ENCODE results near the gene TCF7L2.
"Not testable (repeated sequence)": the region's sequence is repeated elsewhere in the genome, so short reads cannot be mapped to it uniquely, and the experiment has no call there.

Gene TCF7L2

DNA sequence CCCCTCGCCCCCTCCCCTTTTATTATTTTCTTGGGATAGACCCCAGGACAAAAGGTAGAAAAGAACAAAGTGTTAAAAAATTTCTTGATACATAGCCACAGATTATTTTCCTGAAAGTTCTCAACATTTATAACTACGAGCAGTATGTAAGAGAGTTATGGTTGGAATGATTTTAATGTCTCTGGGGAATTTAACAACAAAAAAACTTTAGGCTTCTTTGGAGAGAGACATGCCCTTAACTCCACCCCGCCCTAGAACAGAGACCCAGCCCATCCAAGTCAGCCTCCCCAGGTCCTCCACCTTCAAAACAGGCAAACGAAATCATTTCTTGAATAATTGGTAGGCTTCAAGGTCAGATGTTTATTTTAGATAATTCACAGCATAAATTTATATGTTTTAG lies 97.1 kb downstream of the TCF7L2 start:
- no peak for DNase-seq (ENCODE audit: low spot score)

DNA sequence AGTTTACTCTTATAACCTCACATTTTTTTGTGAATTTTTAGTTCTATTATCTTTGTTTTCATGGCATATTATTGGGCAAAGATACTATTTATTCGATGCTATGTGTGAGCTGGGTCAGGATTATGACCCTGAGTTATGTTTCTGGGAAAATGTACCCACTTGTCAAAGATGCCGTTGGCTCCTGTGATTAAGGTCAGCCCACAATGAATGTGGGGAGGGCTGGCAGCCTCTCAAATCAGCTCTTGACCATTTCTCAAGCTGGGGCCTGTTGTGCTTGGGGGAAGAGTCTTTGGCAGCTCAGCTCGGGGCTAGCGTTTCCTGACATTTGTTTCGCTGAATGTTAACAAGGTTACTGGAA lies 97.5 kb downstream of the TCF7L2 start:
- no peak for DNase-seq (ENCODE audit: low spot score)

DNA sequence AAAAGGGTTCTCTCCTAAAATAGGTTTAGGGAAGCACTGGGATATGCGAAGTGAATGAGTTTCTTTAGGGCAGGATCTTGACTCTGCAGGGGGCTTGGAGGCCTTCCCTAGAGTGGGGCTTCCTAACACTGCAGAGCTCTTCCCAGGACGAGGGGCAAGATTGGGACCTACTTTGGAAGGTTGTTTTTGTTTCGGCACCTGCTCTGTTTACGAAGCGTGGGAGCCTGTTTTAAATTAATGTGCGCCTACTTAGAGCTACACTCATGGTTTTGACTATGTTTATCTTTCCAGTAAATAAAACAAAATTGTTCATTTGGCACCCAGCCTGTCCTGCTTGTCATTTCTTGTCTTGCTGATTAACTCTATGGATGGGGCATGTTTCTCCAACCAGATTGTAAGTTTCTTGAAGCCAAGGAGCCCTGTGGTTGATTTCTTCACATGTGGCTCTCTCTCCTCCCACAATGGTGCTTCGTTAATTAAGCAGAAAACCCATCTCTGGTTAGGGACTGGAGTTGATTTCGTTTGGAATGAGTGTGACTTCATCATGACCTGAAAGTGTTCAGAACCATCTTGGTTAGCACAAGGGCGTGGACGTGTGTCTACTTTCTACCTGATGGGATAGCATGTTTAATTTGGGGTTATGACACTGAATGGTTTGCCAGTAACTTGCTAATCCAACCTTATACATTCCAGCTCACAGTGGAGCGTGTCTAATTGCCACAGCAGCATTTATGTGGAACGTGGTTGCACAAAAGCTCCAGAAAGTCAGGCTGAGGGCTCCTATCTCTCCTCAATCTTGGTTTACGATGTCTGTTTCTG lies 98.1 kb downstream of the TCF7L2 start:
- DNase-seq (ENCODE audit: low spot score): no peak

DNA sequence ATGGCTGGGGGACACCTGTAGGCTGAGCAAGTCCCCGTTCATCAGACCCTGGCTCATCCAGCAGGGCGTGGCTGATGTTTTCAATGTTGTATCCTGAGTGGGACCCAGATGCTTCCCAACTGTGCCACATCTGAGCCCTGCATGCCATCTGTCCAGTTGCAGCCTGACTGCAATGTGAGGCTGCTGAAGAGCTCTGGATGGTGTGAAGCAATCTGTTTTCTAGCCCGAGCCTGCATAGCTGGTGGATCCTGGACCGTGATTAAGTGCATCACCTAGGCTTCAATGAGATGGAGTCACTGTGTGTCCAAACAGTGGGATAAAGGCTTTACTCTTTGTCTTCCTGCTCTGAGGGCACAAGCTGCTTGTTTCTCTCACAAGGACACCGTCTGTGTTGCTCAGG lies 99.8 kb downstream of the TCF7L2 start:
- no peak for DNase-seq (ENCODE audit: low spot score)

DNA sequence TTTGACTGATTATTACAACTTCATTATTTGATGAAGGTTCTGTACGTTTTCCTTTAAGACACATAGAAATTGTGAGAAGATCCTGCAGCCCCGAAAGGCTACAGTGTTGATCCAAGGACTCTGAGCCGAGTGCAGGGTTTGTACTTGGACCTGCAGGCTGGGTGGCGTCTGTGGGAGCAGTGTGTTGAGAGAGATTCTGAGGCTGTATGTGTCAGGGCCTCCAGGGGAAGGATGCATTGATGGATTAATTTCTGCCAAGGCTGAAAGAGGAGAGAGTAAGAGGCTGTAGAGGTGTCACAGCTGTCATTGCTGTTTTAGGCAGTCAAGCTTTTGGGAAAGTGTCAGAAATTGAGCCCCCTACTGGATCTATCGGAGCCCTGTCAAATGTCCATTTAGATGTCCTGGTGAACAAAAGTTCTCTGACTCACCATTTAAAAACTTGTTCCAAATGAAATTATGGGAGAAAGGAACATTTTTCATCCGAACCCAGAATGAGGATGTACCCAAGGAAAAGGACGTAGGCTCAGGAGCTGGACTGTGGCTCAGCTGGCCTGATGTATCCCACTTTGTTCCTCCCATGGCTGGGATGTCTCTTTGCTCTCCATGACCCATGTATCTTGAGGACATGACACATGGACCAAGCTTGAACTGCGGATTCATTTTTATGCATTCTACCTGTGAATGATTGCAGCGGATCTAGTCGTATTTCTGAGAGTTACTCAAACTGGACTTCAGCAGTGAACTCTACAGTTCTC lies 102.2 kb downstream of the TCF7L2 start:
- peak; percentile 17 for DNase-seq (ENCODE audit: low spot score)

DNA sequence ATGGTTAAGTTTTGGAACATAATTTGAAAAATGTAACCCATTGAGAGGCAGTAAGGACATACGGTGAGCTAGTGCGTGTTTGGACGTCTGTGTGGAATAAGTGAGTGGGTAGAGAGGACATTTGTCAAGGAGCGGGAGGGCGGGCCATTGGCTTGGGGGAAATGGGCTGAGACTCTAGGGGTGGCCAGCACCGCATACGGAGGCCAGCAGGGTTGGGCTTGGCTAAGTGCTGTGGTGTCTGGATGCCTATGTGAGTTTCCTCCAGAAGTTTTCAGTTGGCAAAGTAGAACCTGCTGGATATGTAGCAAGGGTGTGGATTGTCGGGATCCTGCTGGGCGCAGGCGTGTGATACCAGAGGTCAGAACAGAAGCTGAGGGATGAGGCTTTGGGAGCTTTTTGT lies 103.0 kb downstream of the TCF7L2 start:
- DNase-seq (ENCODE audit: low spot score): no peak

DNA sequence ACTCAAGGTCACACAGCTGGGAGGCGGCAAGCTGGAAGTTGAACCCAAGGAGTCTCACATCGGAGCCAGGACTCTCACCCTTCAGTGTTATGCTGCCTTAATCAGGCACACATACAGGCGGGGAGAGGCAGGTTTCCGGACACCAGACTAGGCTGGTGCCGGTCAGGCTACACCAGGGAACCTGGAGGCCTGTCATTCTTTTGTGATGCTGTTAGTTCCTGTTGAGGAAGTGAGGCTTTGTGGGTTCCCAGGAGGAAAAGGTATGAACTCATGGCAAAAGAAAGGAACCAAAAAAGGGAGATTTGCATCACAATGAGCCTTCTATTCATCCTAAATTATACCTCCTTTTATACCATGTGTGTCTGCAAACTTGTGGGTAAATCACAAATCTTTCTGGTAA lies 103.8 kb downstream of the TCF7L2 start:
- DNase-seq (ENCODE audit: low spot score): no peak

DNA sequence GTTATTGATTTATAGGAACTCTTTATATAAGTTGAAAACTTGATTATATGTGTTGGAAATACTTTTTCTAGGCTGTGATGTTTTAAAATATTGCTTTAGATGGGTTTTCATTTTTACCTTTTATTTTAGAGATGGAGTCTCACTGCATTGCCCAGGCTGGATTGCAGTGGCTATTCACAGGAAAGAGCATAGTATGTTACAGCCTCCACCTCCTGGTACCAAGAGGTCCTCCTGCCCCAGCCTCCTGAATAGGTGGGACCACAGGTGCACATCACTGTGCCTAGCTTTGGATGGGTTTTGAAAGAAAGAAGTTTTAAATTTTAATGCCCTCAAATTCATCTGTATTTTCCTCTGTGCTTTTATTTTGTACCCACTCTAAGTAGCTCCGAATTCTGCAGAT lies 105.4 kb downstream of the TCF7L2 start:
- no peak for DNase-seq (ENCODE audit: low spot score)

DNA sequence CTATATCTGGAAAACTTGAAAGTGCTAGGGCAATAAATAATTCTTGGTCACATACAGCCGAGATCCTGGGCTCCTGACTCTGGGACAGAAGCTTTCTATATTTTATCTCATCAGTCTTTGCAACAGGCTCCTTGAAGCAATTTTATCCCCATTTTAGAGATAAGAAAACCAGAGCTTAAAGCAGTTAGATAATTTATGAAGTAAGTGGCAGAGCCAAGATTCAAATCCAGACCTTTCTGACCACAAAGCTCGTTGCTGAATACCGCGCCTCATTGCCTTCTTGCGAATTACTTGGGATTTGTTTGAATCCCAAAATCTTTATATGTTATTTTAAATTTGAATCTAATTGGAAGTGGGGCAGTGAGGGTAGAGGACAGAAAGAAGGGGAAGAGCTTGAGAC lies 106.0 kb downstream of the TCF7L2 start:
- DNase-seq (ENCODE audit: low spot score): no peak

DNA sequence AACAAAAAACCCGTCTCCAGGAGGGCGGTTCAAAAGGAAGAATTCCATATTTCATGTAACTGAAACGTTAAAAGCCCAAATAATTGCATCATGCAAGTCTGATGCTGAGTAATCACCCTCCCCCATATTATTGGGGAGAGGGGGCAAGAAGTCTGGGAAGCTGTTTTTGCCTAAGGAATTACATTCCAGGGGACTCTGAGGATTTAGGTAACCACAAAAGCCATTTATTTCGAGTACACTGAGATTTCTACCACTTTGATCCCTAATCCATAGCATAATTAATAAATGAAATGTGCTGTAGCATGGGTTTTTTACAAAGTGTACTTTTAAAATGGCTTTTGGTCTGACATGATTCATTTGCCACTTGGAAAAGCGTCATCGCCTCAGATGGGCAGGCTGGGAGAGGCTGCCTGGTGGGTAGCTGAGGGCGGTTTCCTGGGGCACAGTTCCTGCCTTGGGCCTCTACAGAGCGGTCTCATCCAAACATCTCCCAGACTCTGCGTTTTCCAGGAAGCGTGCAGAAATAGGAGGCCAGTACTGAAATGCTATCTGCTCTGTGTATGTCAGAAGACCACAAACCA lies 106.5 kb downstream of the TCF7L2 start:
- DNase-seq (ENCODE audit: low spot score): no peak

DNA sequence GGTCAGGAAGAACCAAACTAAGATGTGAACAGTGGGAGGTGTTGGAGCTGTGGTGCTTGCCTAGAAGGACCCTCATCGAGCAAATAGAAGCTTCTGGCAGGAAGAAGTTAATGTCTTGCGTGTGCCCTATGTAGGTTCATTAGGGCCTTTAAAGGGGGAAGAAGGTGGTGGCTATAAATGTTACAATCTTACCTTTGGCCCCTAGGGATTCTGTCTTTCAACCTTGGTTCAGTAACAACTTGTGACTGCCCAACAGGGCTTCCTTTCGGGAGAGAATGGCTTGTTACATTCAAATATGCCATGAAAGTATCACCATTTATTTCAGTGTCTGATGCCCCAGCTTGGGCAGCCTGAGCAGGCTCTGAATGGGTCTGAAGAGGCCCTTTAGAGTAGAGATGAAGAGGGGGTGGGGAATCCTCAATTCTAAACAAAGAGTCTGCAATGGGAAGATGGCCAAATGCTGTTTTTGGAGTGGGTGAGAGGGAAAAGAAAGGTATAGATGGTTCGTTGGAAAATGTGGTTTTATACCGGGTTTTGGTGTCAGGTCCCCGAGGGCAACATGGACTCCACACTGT lies 108.0 kb downstream of the TCF7L2 start:
- peak; percentile 19 for DNase-seq (ENCODE audit: low spot score)

DNA sequence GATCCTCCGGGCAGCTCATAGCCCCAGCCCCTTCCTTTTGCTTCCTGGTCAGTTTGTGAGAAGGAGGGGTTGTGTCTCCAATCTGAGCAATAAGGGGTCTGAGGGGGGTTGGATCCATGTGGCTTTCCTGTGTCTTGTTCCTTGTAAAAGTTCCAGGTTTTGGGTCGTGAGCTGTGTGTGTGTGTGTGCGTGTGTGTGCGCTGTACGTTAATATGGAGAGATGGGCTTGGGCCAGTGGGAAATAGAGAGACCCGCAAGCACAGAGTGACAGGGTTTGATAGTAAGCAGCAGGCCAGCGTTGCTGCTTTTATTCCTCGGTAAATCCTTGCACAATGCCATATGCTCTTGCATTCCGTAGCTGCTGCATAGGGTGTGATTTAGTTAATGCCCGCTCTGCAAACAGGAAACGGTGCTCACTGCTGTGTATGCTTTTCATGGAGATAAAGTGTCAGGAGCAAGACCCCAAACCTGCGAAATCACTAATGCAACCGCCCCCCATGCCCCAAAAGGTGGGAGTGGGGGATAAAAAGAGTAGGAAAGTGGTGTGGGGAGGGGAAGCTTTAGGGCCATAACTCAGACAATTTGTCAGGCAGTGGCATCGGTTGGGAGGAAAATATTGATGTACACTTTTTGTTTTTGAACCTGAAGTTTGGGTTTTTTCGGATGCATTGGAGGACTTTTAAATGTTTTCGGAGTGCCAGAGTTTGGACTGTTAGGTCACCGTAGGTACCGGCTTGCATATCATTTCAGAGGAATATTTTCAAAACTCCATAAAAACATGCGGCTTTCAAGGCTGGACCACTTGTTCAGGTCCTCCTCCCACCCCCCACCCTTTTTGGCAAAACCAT lies 108.7 kb downstream of the TCF7L2 start:
- peak; percentile 20 for DNase-seq (ENCODE audit: low spot score)

DNA sequence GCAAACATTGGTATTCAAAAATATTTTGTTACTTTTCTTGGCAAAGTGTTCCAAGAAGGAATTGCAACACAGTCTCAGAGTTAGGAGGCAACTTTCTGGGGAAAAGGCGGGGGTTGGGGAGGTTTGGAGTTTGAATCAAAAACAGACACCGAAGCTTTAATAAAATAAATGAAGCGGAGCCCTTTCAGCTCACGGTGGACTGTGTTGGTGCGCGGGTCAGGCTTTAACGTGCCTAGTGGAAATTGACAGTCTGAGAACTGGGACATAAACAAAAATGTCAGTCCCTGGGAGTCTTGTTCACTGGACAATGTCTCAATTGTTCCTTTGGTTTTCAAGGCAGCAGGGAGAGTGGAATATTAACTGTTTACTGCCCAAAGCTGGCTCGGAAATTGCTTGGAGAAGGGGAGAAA lies 109.3 kb downstream of the TCF7L2 start:
- peak; percentile 25 for DNase-seq (ENCODE audit: low spot score)

DNA sequence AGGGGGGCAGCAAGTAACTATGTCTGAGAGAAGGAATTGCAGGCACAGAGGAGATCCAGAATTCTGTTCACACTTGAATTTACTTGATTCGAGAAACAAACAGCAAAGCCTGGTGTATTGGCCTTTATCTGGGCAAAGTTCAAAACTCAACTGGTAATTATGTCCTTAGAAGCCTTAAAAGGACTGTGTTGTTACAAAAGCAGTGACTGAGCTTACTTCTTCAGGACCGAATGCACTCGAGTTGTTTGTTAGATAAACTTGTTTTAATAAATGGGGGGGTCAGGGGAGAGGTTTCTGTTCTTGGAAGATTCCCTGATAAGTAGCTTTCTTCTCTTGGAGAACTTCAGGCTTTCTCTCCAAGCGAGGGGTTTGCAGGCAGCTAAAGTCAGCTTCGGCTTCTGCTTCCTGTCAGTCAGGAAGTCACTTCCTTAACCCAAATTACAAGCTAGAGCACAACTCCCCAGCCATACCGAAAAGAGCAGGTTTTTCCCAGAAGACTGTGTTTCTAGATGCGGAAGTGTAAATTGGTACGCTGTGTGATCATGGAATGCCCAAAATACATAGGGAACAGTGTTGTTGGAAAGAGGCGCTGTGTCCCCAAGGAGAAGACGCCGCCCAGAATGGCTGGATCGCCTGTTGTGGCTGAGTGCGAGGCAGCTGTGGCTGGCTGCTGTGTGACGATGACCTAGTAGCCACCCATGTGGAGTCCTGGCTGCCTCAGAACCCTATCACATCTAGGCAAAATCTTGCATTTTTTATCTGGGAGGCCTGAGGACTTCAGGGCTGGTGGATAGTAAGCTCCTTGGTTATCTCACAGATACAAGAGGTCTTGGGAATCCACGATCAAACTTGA lies 110.4 kb downstream of the TCF7L2 start:
- DNase-seq (ENCODE audit: low spot score): no peak

DNA sequence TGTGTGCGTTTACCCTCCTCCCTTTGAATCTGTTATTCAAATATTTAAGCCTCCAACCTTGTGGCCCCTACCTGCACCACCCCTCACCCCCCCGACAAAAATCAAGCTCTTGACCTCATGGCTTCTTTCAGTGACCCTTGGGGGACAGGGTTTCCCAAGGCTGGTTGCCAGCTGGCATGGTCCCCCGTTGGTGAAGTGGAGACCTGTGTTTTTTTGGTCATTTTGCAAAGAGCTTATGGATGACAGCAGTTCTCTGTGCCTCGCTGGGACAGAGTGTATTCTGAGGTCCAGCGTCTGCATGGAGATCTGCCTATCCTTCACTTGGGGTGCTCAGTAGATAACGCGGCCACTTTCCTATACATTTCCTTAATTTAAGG lies 111.0 kb downstream of the TCF7L2 start:
- no peak for DNase-seq (ENCODE audit: low spot score)

DNA sequence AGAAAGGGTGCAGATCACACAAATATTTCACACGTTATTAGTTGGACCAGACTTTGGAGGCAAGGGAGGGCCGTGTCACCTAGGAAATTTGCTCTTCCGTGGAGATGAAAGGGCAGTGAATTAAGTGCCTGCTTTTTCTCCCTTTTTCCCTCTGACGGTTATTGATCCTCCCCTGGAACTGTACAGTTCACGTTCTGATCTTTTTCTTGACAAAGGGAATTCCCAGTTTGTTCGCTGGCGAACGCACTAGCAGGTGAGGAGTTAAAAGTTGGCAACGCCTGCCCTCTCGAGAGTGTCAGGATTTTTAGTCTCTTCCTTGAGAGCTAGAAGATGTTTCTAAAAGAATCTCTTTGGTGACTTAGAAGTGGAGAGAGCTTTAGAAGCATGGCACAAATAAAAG lies 111.5 kb downstream of the TCF7L2 start:
- DNase-seq (ENCODE audit: low spot score): no peak

DNA sequence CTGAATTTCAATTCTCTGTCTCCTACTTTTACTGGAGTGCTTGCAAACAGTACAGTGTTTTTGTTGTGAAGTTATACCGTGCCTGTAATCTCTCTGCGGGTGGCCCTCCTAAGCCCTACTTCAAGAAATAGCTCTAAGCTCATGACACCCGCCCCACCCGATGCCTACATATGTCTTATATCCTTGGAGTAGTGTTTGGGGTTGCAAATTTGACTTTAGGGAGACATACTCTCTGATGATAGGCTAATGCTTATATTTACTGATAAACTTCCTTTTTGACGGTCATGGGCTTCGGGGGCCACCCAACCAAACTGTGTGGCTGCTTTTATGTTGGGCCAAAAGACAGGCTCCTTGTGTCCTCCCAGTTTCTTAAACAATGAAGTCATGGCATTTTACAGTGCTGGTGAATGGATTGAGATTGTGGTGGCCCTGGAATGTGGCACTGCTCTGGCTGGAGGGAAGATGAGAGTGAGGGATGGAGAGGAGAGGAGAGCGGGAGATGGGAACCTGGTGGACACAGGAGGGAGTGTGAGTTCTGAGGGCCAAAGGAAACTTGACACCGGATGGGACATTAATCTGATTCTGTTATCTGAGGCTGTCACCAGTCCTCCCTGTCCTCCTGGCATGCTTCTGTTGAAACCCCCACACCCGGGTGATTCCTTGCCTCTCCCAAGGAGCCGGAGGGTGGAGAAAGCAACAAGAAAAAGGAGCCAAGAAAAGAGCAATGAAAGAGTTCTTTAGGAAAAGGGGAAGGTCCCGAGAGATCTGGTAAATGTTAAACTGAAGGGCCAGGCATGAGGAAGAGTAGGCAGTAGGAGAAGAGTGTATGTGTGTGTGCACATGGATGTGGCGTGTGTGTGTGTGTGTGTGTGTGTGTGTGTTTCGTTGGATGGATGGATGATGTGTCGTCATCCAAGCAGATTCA lies 113.3 kb downstream of the TCF7L2 start:
- DNase-seq (ENCODE audit: low spot score): no peak

DNA sequence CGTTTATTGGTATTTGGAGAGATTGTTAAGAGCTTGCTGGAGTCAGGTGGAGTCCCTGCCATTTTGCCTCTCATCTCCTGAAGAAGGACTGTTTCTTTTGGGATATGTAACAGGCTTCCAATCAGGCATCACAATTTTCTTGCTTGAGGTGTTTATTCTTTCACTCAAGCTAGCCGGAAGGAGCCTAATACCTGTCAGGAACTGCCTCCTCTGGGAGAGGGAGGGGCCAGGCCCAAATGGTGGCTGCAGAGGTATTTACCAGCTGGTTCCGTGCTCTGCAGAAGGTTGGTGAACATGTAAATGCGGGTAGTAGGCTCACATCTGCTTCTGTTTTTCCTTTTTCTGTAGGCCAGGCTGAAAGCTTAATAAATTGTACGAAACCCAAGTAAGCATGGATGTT lies 114.0 kb downstream of the TCF7L2 start:
- no peak for DNase-seq (ENCODE audit: low spot score)

DNA sequence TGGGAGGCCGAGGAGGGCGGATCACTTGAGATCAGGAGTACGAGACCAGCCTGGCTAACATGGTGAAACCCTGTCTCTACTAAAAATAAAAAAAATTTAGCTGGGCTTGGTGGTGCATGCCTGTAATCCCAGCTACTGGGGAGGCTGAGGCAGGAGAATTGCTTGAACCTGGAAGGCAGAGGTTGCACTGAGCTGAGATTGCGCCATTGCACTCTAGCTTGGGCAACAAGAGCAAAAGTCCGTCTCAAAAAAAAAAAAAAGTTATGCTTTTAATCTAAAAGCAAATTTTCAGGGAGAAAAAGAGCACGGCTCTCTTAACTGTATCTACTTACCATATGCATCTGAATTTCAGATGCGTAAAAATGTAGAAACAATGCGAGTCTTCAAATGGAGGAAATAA lies 116.1 kb downstream of the TCF7L2 start:
- DNase-seq (ENCODE audit: low spot score): not testable (repeated sequence)

Data from cerebellar cortex (tissue), 1 donor.